ENCODE results near the gene HTRA3. TPM values are rescaled to one million over a fixed set of nuclear protein-coding genes. Genes with fewer than 3 reads are reported as not detected.

The HTRA3 gene
- total and polyA plus RNA-seq, 2 experiments from 2014 or later: 1.3 to 3.6 TPM

GRCh38 chr4:8234715-8235114, 34.8 kb upstream of the HTRA3 start:
- Mint-ChIP-seq H3K27me3 (ENCODE audit: insufficient read depth, low read depth, poor library complexity) (peaks cover 5% of the 10 kb centered on the region), H3K4me3 (no peak overlapping the region), H3K27ac (no peak overlapping the region), H3K36me3 (ENCODE audit: low read depth) (no peaks in the 10 kb centered on the region), H3K4me1 (no peaks in the 10 kb centered on the region; the same call in 2 of the 3 replicates), H3K9me3 (no peaks in the 10 kb centered on the region)
- H3K4me1 ChIP-seq (ENCODE audit: insufficient read depth): no peaks in the 10 kb centered on the region
- H3F3A ChIP-seq (replicated peaks; ENCODE audit: low read depth): no peaks in the 10 kb centered on the region
- ATAC-seq: no peak
- H2AFZ ChIP-seq: no peak overlapping the region
- no peaks in the 10 kb centered on the region for H3K79me2 ChIP-seq (replicated peaks; ENCODE audit: insufficient read depth)
- no peak overlapping the region for H3K27ac ChIP-seq (ENCODE audit: low read depth)
- no peak overlapping the region for H3K4me3 ChIP-seq
- TF ChIP-seq JUNB (IDR thresholded peaks at IDR 0.05; ENCODE audit: unreplicated experiment) (no peak), CREB1 (CRISPR knock-in tag; IDR thresholded peaks at IDR 0.05; ENCODE audit: low read depth) (no peak), REST (IDR thresholded peaks at IDR 0.05; ENCODE audit: unreplicated experiment) (no peak), NANOG (IDR thresholded peaks at IDR 0.05; ENCODE audit: borderline replicate concordance) (no peak), STAT1 (IDR thresholded peaks at IDR 0.05; ENCODE audit: unreplicated experiment) (no peak), ZNF462 (CRISPR knock-in tag; IDR thresholded peaks at IDR 0.05) (no peak), POLR2AphosphoS5 (IDR thresholded peaks at IDR 0.05; ENCODE audit: low read depth) (no peak), EZH2phosphoT487 (IDR thresholded peaks at IDR 0.05; ENCODE audit: unreplicated experiment) (no peak), EZH2 (IDR thresholded peaks at IDR 0.05; ENCODE audit: low read depth, unreplicated experiment) (no peak), CTCF (conservative IDR thresholded peaks at IDR 0.05; ENCODE audit: low read depth in 2 of 2) (no peak), ZNF114 (CRISPR knock-in tag; IDR thresholded peaks at IDR 0.05) (no peak), ETS1 (IDR thresholded peaks at IDR 0.05) (no peak), ZNF331 (CRISPR knock-in tag; IDR thresholded peaks at IDR 0.05; ENCODE audit: low read depth) (no peak)
- no peaks in the 10 kb centered on the region for H4K20me1 ChIP-seq (replicated peaks; ENCODE audit: insufficient read depth)
- H3K9me2 ChIP-seq (ENCODE audit: insufficient read depth): no peaks in the 10 kb centered on the region
- no peak overlapping the region for H3K4me2 ChIP-seq
- no peak for DNase-seq (ENCODE audit: low spot score)
- H3K27me3 ChIP-seq (ENCODE audit: insufficient read depth): no peaks in the 10 kb centered on the region
- H3K36me3 ChIP-seq (ENCODE audit: insufficient read depth): no peaks in the 10 kb centered on the region
